Lower leg skin (tissue), 4 donors: Measurements from ENCODE around the gene PFKFB1. TPM values are rescaled to one million over a fixed set of nuclear protein-coding genes. Genes with fewer than 3 reads are reported as not detected.

Source experiments
- DNase-seq, 2 donors: peaks; one replicate each; pipeline ENCODE4 v3.0.0-alpha.2; 2019; ENCODE audit warnings: low spot score in 2 of 2
- H3K4me3 ChIP-seq: fragments of 200-600 bp; sonication (generic); 2 replicates; pipeline ENCODE4 v1.5.1; 2017; ENCODE audit warnings: mild to moderate bottlenecking, low read depth; ENCODE audit not compliant: poor library complexity, severe bottlenecking
- CTCF ChIP-seq, 3 donors: fragments of 450-650 bp; IDR thresholded peaks; one replicate each; pipeline ENCODE4 v1.5.1; 2016; ENCODE audit warnings: antibody characterized with exemption in 3 of 3, mild to moderate bottlenecking in 3 of 3, moderate library complexity in 2 of 3
- POLR2A ChIP-seq, 2 donors: fragments of 450-650 bp; IDR thresholded peaks; one replicate each; pipeline ENCODE4 v1.6.1; 2016 to 2017; ENCODE audit warnings: antibody characterized with exemption in 2 of 2, mild to moderate bottlenecking in 1 of 2, moderate library complexity in 1 of 2
- WGBS, 2 donors: methylation state at CpG; one replicate each; pipeline ENCODE4 v1.1.5; 2018; 5-methylcytosine and 5-hydroxymethylcytosine counted together
- intact Hi-C: fragments of 100-400 bp; cut with DNase I; formaldehyde crosslinking; loops from one replicate; pipeline ENCODE4 v1.15.0; 2023; ENCODE audit warnings: low total_unique reads
- total RNA-seq, 4 donors: library from RNA; depleted of rRNA; stranded (reverse); fragments of >200 nt; gene quantifications; one replicate each; pipeline ENCODE4 v1.1.0, GENCODE V29; 2016

PFKFB1 gene
- total RNA-seq, 4 donors from 2014 or later, result 0.19 to 0.52 (median 0.42) TPM; not detected in 1

GRCh38 chrX:54980334-54980733 lies 13.7 kb downstream of the PFKFB1 start:
- WGBS, 2 donors, result 73 to 83% methylated on average over 6 of the region's 6 CpGs
- no peak for DNase-seq
- no peak overlapping the region for H3K4me3 ChIP-seq
- TF ChIP-seq POLR2A (IDR thresholded peaks at IDR 0.05), result no peak
- intact Hi-C loops, result no loop called here

GRCh38 chrX:54979432-54979831 lies 14.6 kb downstream of the PFKFB1 start:
- DNase-seq, result no peak
- intact Hi-C loops, result no loop called here
- TF ChIP-seq POLR2A (IDR thresholded peaks at IDR 0.05) (no peak), CTCF (IDR thresholded peaks at IDR 0.05) (no peak)
- H3K4me3 ChIP-seq, result no peak overlapping the region

DNA sequence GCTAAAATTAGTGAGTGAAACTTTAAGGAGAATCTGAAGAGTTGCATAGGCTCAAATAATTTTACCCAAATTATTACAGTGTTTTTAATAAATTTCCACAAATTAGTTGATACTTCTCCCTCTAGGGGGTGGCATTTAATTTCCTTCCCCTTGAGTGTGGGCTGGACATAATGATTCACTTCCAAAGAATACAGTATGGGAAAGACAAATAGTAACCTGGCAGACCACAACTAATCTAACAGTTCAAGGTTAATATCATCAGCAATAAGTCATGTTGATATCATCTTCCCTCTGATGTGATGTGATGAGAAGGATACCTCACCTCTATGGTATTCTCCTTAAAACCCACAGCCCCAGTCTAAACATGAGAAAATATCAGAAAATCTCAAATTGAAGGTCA lies 15.5 kb downstream of the PFKFB1 start:
- intact Hi-C loops, result no loop called here
- no peak for DNase-seq
- no peak overlapping the region for H3K4me3 ChIP-seq
- TF ChIP-seq POLR2A (IDR thresholded peaks at IDR 0.05), result no peak
- TF ChIP-seq CTCF (IDR thresholded peaks at IDR 0.05), result no peak

GRCh38 chrX:54977387-54977786 lies 16.6 kb downstream of the PFKFB1 start:
- WGBS, 2 donors, result 64 to 79% methylated on average over 4 of the region's 4 CpGs
- no peak for DNase-seq
- intact Hi-C loops, result no loop called here
- H3K4me3 ChIP-seq, result no peak overlapping the region
- TF ChIP-seq CTCF (IDR thresholded peaks at IDR 0.05) (no peak), POLR2A (IDR thresholded peaks at IDR 0.05) (no peak)

GRCh38 chrX:54964766-54965497 lies 29.1 kb downstream of the PFKFB1 start:
- no peak for DNase-seq
- no peak overlapping the region for H3K4me3 ChIP-seq
- 58 to 79% methylated on average over 4 of the region's 4 CpGs for WGBS, 2 donors
- no peak for TF ChIP-seq POLR2A (IDR thresholded peaks at IDR 0.05)
- no peak for TF ChIP-seq CTCF (IDR thresholded peaks at IDR 0.05)
- intact Hi-C loops, result no loop called here

DNA sequence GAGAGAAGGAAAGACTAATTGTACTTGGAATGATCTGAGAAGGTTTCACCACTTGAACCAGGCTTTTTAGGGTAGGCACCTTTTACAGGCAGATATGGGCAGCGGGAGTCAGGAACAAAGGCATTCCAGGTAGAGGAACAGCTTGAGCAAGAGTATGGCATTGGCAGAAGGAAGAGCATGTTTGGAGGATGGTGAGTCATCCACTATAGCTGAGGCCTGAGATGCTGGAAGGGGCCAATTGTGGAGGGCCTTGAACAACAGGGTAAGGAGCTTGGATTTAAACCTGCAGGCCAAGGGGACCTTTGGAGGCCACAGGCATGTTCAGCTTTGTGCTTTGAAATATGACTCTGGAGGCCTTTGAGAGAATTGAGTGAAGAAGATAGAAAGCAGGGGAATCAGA lies 32.2 kb downstream of the PFKFB1 start:
- WGBS, 2 donors, result 53 to 100% methylated on average over 1 of the region's 1 CpG
- H3K4me3 ChIP-seq, result no peak overlapping the region
- TF ChIP-seq CTCF (IDR thresholded peaks at IDR 0.05), result no peak
- no peak for TF ChIP-seq POLR2A (IDR thresholded peaks at IDR 0.05)
- DNase-seq, result no peak
- intact Hi-C loops, result no loop called here
